GM20000 (cell line): ENCODE measurements around the gene SERPINA12.

Experiments used
- DNase-seq: peaks from one replicate; pipeline ENCODE4 v3.0.0; 2012; ENCODE audit warnings: low spot score
- CTCF ChIP-seq: IDR thresholded peaks from 2 replicates; pipeline ENCODE4 v1.5.1; 2012; ENCODE audit warnings: mild to moderate bottlenecking, control low read depth; ENCODE audit errors: extremely low read depth, missing control alignments

The SERPINA12 gene

GRCh38 chr14:94455928-94456327 is 53.3 kb downstream of the SERPINA12 start:
- no peak for DNase-seq
- no peak for TF ChIP-seq CTCF

GRCh38 chr14:94451826-94452225 is 57.4 kb downstream of the SERPINA12 start:
- no peak for DNase-seq
- no peak for TF ChIP-seq CTCF

- DNase-seq, result no peak
- TF ChIP-seq CTCF, result no peak
These were observed 58.0 kb downstream of the SERPINA12 start for GRCh38 chr14:94451091-94451771.

GRCh38 chr14:94450722-94451090 is 58.6 kb downstream of the SERPINA12 start:
- DNase-seq, result no peak
- no peak for TF ChIP-seq CTCF

- no peak for TF ChIP-seq CTCF
- no peak for DNase-seq
These were observed 59.3 kb downstream of the SERPINA12 start for GRCh38 chr14:94449930-94450329.

GRCh38 chr14:94448071-94448808 is 61.0 kb downstream of the SERPINA12 start:
- TF ChIP-seq CTCF, result no peak

GRCh38 chr14:94447206-94447605 is 62.1 kb downstream of the SERPINA12 start:
- no peak for TF ChIP-seq CTCF
- no peak for DNase-seq

More at GRCh38 chr14:94448071-94448808, 61.0 kb downstream of the SERPINA12 start:
- no peak for DNase-seq
